Stimulated activated naive CD8-positive, alpha-beta T cell treated with anti-CD3 and anti-CD28 coated beads, Interleukin-15, Interleukin-2, amounts not matched to agents 100 ng/mL and 50 ng/mL, for 24 hours (primary cell): ENCODE data around the gene DDX47.
"Not testable (repeated sequence)": the region's sequence is repeated elsewhere in the genome, so short reads cannot be mapped to it uniquely, and the experiment has no call there.

Source experiments
- H3K27ac Mint-ChIP-seq: one replicate; pipeline ENCODE4 v1.8.0; 2021; ENCODE audit warnings: mild to moderate bottlenecking, mixed read lengths
- H3K27me3 Mint-ChIP-seq: one replicate; pipeline ENCODE4 v1.8.0; 2021; ENCODE audit warnings: mixed read lengths
- H3K36me3 Mint-ChIP-seq: one replicate; pipeline ENCODE4 v1.8.0; 2021; ENCODE audit warnings: low read depth, mixed read lengths
- H3K4me1 Mint-ChIP-seq: one replicate; pipeline ENCODE4 v1.8.0; 2021; ENCODE audit warnings: low read depth, mixed read lengths
- H3K4me3 Mint-ChIP-seq: one replicate; pipeline ENCODE4 v1.8.0; 2021; ENCODE audit warnings: mild to moderate bottlenecking, mixed read lengths
- H3K9me3 Mint-ChIP-seq: one replicate; pipeline ENCODE4 v1.8.0; 2021; ENCODE audit warnings: mixed read lengths

Gene DDX47

DNA sequence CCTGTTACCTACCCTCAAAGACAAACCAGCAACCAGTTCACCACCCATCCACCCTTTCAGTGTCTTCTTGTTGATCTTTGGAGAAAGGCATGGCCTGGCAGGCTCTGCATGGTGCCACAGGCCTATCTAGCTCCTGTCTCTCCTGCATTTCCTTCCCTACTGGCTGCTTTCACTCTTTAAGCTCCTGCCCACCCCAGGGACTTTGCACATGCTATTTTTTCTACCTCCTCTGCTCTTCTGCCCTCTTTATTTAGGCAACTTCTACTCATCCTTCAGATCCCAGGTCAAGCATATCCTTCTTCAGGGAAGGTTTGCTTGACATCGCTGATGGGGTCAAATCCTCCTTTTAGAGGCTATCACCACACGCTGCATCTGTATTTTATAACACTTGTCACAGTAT is 51.1 kb downstream of the DDX47 start:
- Mint-ChIP-seq H3K4me3 (no peak overlapping the region), H3K9me3 (no peaks in the 10 kb centered on the region), H3K4me1 (no peaks in the 10 kb centered on the region), H3K36me3 (peaks cover 20% of the 10 kb centered on the region), H3K27me3 (no peaks in the 10 kb centered on the region), H3K27ac (no peak overlapping the region)

DNA sequence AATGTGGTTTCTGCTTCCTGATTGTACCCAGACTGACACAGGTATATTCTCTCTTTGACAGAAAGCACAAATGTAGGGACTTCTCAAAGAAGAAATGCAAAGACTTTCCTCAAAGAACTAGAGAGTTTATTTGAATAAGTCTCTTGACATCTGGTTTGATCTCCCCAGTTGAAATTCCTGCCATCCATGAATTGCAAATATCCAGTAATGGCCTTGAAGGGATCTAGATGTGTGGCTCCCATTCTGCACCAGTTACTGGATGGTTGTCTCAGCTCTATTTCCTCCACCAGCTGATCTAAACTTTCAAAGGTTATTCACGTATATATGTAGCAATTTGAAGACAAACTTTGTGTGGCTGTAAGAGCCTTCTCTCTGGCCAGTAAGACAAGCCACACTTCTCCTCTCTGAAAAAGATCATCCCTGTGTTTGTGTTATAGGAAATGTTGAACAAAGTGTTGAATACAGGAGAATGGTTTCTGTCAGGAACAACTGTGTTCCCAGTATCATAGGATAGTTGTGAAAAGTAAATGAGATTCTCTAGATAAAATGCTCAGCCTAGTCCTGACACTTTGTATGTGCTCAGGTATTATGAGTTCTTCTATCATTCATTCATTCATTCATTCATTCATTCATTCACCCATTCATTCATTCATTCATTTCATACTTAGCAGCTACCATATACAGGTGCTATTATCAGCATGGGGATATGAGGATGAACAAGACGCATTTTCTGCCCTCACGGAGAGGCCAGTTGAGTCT is 55.5 kb downstream of the DDX47 start:
- H3K27ac Mint-ChIP-seq, result no peak overlapping the region
- H3K4me1 Mint-ChIP-seq, result no peaks in the 10 kb centered on the region
- H3K9me3 Mint-ChIP-seq, result no peaks in the 10 kb centered on the region
- H3K36me3 Mint-ChIP-seq, result peaks cover 6% of the 10 kb centered on the region
- no peaks in the 10 kb centered on the region for H3K27me3 Mint-ChIP-seq
- H3K4me3 Mint-ChIP-seq, result no peak overlapping the region

DNA sequence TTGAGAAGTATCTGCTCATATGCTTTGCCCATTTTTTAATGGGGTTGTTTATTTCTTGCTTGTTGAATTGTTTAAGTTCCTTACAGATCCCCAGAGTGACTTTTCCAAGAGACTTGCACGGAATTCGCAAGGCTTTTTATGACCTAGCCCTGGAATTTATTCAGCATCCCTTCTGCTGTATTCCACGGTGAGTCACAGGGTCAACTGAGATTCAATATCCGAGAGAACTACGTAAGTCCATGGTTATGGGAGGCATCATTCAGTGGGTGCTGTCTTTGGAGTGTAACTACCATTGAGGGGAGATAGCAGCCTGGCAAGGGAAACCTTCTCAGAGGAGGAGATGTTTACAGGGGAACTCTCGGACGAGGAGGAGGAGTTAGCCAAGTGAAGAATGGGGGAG is 57.3 kb downstream of the DDX47 start:
- Mint-ChIP-seq H3K4me3 (no peak overlapping the region), H3K4me1 (no peaks in the 10 kb centered on the region), H3K27ac (no peak overlapping the region), H3K27me3 (no peaks in the 10 kb centered on the region), H3K9me3 (no peaks in the 10 kb centered on the region), H3K36me3 (no peaks in the 10 kb centered on the region)

DNA sequence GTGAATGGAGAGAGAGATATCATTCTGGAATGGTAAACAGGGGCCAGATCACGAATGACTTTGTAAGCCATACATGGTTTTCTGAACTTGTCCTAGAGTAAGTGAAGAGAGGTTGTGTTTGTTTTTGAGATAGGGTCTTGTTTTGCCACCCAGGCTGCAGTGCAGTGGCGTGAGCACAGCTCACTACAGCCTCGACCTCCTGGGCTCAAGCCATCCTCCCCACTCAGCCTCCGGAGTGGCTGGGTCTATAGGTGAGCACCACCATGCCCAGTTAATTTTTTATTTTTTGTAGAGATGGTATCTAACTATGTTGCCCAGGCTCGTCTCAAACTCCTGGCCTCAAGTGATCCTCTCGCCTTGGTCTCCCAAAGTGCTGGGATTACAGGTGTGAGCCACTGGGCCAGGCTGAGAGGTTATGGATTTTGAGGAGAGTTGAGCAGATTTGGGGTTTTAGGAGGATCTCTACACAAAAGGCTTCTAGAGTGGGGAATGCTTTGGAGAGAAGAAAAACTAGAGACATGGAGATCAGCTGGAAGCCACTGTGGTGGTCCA is 58.5 kb downstream of the DDX47 start:
- Mint-ChIP-seq H3K9me3 (no peaks in the 10 kb centered on the region), H3K4me3 (no peak overlapping the region), H3K27ac (no peak overlapping the region), H3K4me1 (no peaks in the 10 kb centered on the region), H3K36me3 (no peaks in the 10 kb centered on the region), H3K27me3 (no peaks in the 10 kb centered on the region)

DNA sequence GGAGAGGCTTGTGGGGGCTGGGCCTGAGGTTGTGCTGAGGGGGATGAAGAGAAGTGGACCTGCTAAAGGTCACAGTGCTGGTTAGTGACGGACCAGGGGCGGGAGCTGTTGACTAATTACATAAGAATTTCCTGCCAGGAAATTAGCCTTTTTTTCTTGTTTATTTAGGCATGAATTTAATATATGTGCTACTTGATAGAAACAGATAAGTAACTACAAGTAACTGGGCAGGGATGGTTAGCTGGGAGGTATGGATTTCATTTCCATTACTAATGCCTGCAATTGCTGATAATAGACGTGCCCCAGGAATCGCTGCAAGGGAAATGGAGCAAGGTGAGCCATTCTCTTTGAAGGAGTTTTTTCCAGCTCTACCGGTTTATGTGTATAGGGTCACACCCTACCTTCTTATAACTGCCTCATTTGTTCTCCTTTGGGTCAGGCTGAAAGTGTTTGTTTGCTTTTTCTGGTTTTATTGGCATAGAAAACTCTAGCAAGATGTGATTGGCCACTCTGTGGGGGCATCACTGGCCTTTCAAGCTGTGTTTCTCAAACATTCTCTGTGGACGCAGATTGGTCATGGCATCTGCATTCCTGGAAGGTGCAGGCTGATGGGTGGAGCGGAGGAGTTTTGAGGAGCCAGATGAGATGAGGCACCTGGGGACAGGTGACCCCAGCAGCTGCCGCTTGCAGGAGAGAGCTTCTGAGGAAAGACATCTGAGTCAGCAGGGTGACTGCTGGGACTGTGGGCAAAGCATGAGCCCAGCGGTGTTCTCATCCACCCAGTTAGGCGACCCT is 59.2 kb downstream of the DDX47 start:
- Mint-ChIP-seq H3K27me3 (no peaks in the 10 kb centered on the region), H3K27ac (no peak overlapping the region), H3K4me3 (no peak overlapping the region), H3K4me1 (no peaks in the 10 kb centered on the region), H3K36me3 (no peaks in the 10 kb centered on the region), H3K9me3 (no peaks in the 10 kb centered on the region)

DNA sequence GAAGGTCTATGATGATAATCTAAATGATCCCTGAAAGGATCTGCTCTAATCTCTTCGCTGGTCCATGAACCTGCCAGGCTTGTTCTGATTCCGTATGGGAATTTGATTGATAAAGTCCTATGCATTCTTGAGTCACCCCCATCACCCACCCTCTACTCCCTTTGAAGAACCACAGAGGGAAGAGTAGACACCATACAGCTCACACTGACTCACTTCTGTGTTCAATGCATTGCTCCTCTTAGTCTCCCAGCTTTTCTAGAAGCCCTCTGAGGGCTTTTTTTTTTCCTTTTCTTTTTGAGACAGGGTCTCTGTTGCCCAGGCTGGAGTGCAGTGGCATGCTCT is 59.8 kb downstream of the DDX47 start:
- H3K4me3 Mint-ChIP-seq, result no peak overlapping the region
- H3K36me3 Mint-ChIP-seq, result no peaks in the 10 kb centered on the region
- no peaks in the 10 kb centered on the region for H3K9me3 Mint-ChIP-seq
- no peaks in the 10 kb centered on the region for H3K4me1 Mint-ChIP-seq
- H3K27ac Mint-ChIP-seq, result no peak overlapping the region
- H3K27me3 Mint-ChIP-seq, result no peaks in the 10 kb centered on the region

DNA sequence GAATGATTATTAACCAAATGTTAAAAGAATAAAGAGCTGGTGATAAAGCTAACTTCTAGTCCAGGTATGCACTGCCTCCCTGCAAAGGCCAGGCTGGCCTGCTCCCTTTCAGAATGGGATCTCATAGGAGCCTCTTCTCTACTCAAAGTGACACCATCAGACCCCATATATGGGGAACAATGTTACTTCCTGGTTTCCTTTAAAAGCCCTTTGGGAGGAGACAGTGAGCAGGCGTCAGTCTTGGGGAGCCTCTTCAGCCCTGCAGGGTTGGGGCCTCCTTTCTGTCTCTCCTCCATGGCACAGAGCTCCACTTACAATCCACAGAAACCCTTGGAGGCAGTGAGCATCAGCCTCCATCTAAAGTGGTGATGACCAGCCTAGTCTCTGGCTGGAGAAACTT is 60.9 kb downstream of the DDX47 start:
- Mint-ChIP-seq H3K4me3 (no peak overlapping the region), H3K9me3 (no peaks in the 10 kb centered on the region), H3K4me1 (no peaks in the 10 kb centered on the region), H3K36me3 (no peaks in the 10 kb centered on the region), H3K27ac (no peak overlapping the region), H3K27me3 (no peaks in the 10 kb centered on the region)

DNA sequence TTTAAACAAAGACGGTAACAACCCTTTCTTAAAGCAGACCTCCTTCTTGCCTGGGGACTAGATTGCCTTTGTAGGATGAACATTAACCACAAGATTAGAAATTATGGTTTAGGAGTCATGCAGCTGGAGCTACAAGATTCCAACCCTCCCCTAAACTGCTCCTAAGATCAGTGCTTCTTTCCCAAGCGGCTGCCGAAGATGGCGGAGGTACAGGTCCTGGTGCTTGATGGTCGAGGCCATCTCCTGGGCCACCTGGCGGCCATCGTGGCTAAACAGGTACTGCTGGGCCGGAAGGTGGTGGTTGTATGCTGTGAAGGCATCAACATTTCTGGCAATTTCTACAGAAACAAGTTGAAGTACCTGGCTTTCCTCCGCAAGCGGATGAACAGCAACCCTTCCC is 62.2 kb downstream of the DDX47 start:
- H3K9me3 Mint-ChIP-seq, H3K27me3 Mint-ChIP-seq, H3K36me3 Mint-ChIP-seq, H3K4me1 Mint-ChIP-seq, H3K4me3 Mint-ChIP-seq, H3K27ac Mint-ChIP-seq: not testable (repeated sequence)

DNA sequence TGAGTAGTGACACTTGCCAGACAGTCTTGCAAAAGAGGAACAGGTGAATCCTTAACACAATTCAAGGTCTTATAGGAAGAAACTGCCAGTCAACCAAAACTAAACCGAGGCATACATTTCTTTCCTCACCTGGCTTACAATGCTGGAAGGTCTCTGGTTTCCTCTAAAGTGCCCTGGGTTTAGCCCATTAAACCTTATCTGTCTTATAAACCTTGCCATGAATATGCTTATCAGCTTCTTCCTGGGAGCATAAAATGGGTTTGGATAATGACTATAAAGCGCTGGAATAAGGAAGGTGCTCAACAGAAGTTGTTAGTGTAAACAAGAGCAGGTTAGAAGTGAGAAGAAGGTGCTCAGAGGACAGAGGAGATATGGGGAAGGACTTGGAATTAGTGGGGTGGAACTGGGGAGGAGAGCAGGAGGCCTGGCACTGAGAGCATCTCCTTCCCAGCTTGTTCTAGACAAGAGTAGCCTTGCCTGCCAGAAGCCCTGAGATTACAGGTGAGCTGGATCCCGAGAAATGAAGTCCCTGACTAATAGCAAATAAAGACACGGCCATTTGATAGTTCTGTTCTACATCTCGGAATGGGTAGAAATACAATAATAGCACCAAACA is 64.1 kb downstream of the DDX47 start:
- Mint-ChIP-seq H3K27me3 (no peaks in the 10 kb centered on the region), H3K4me1 (peaks cover 6% of the 10 kb centered on the region), H3K27ac (no peak overlapping the region), H3K36me3 (no peaks in the 10 kb centered on the region), H3K4me3 (no peak overlapping the region), H3K9me3 (no peaks in the 10 kb centered on the region)

DNA sequence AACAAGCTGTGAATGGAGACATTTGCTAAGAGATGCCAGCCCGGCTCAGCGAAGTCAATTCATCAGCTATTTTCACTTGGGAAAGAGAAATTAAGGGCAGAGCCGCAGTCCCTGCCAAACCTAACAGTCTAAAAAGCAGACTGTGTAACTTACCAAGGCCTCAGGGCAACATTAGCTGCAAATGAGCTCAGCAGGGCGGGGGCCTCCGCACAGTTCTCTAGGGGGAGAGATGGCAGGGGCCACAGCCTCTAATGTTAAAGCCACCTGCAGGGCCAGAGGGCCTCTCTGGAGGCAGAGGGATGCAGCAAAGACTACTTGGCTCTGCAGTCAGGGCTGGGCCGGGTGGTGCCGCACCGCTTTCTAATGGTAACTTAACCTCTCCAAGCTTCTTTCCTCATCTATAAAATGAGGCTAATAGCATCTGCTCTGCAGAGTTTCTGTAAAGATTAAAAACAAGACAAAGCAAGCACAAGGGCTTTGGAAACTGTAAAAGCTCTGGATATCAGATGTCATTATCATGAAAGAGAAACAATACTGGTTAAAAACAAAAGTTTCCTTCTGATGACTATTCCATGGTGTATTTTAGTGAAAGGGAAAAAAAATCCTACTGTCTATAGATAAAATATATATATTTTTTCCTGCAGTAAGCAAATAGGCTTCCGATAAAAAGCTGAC is 64.8 kb downstream of the DDX47 start:
- H3K4me3 Mint-ChIP-seq, result no peak overlapping the region
- H3K9me3 Mint-ChIP-seq, result no peaks in the 10 kb centered on the region

More for the DNA sequence above, 64.8 kb downstream of the DDX47 start:
- H3K36me3 Mint-ChIP-seq, result no peaks in the 10 kb centered on the region
- H3K4me1 Mint-ChIP-seq, result peaks cover 6% of the 10 kb centered on the region
- no peaks in the 10 kb centered on the region for H3K27me3 Mint-ChIP-seq
- no peak overlapping the region for H3K27ac Mint-ChIP-seq
